Kidney (tissue), 14 donors: Measurements from ENCODE around the gene RIMBP2. TPM values are rescaled to one million over a fixed set of nuclear protein-coding genes. Genes with fewer than 3 reads are reported as not detected.
"Not testable (repeated sequence)": the region's sequence is repeated elsewhere in the genome, so short reads cannot be mapped to it uniquely, and the experiment has no call there.

Source experiments
- DNase-seq, 5 donors: peaks; one replicate each; pipeline ENCODE4 v3.0.0-alpha.2; 2013 to 2020
- FAIRE-seq: peaks from 2 replicates; lab custom pipeline; 2012; peaks lifted over from hg19 to GRCh38; lab: Jason Lieb, UNC
- H3K27ac ChIP-seq, 2 donors: one replicate each; pipeline ENCODE4 v1.7.0; 2013; ENCODE audit warnings: low read depth in 2 of 2, low read length in 2 of 2, inconsistent platforms in 1 of 2
- H3K27me3 ChIP-seq: one replicate; pipeline ENCODE4 v1.7.1; 2013; ENCODE audit warnings: low read length, inconsistent platforms; ENCODE audit not compliant: control insufficient read depth, insufficient read depth
- H3K36me3 ChIP-seq, 3 donors: one replicate each; pipeline versions ENCODE4 v1.7.0 to v1.7.1; 2013; ENCODE audit warnings: low read length in 3 of 3, control low read depth in 1 of 3, inconsistent platforms in 1 of 3; ENCODE audit not compliant: insufficient read depth in 3 of 3, control insufficient read depth in 2 of 3
- H3K4me1 ChIP-seq, 3 donors: one replicate each; pipeline versions ENCODE4 v1.7.0 to v1.7.1; 2013; ENCODE audit warnings: low read length in 3 of 3, inconsistent platforms in 1 of 3, low read depth in 1 of 3; ENCODE audit not compliant: control insufficient read depth in 2 of 3, insufficient read depth in 2 of 3
- H3K4me3 ChIP-seq, 3 donors: one replicate each; pipeline versions ENCODE4 v1.7.0 to v1.8.1; 2013; ENCODE audit warnings: low read length in 3 of 3, control low read depth in 1 of 3, inconsistent platforms in 1 of 3
- H3K9ac ChIP-seq, 3 donors: one replicate each; pipeline versions ENCODE4 v1.7.0 to v1.7.1; 2013; ENCODE audit warnings: low read length in 3 of 3, control low read depth in 1 of 3, inconsistent platforms in 1 of 3
- H3K9me3 ChIP-seq, 3 donors: one replicate each; pipeline versions ENCODE4 v1.7.0 to v1.7.1; 2013; ENCODE audit warnings: low read length in 3 of 3, control low read depth in 1 of 3, inconsistent platforms in 1 of 3; ENCODE audit not compliant: control insufficient read depth in 2 of 3, insufficient read depth in 1 of 3
- CTCF ChIP-seq: IDR thresholded peaks from 3 replicates; pipeline ENCODE4 v1.5.1; 2012; ENCODE audit warnings: mild to moderate bottlenecking, moderate library complexity, borderline replicate concordance; ENCODE audit not compliant: insufficient read depth; ENCODE audit errors: extremely low read depth
- intact Hi-C: fragments of 100-400 bp; cut with DNase I; formaldehyde crosslinking; loops from one replicate; pipeline ENCODE4 v1.11.1; 2022
- polyA plus RNA-seq: library from polyadenylated mRNA; stranded (reverse); fragments of 350-450 nt; fragmentation: Illumina TruSeq; extraction: RNeasy Lipid Tissue Mini Kit (QIAGEN cat#74804); gene quantifications from one replicate; pipeline ENCODE4 v1.2.3, GENCODE V29; 2014; ENCODE audit warnings: low read depth, low replicate concordance; ENCODE audit not compliant: insufficient read depth
- total RNA-seq: library from RNA; stranded (reverse); fragmentation: NEBNext Ultra II Directional; extraction: Animal tissue kit (Norgen Biotek cat#: 25700); gene quantifications from one replicate; pipeline ENCODE4 v1.2.1, GENCODE V29; 2021
- donor health status: control.
- donor health status: control.
- donor health status: control.
- donor health status: control.
- donor health status: control.
- donor health status: DM: yes; HTN: yes; CAD: no.
- donor health status: Normal renal cell carcinoma (clear cell type).

RIMBP2 gene
- total and polyA plus RNA-seq, 2 donors from 2014 or later = 2.8 to 51.7 TPM

GRCh38 chr12:130742112-130742511, 26.0 kb upstream of the RIMBP2 start:
- no peak for DNase-seq
- no peak for FAIRE-seq
- Histone ChIP-seq H3K4me3 (no peak overlapping the region), H3K4me1 (no peaks in the 10 kb centered on the region), H3K9ac (no peak overlapping the region), H3K9me3 (peaks cover 0 to 5% (median 0%) of the 10 kb centered on the region in 3 donors), H3K36me3 (no peaks in the 10 kb centered on the region), H3K27me3 (no peaks in the 10 kb centered on the region), H3K27ac (no peak overlapping the region)
- no peak for TF ChIP-seq CTCF
- intact Hi-C loops = no loop called here

GRCh38 chr12:130739571-130739970, 23.5 kb upstream of the RIMBP2 start:
- FAIRE-seq = no peak
- H3K9ac ChIP-seq = no peak overlapping the region
- H3K4me1 ChIP-seq = no peaks in the 10 kb centered on the region
- peak in 1 of 5 donors; percentile 59 for DNase-seq
- intact Hi-C loops = loop anchor here (10.0 kb wide), 1 partner anchor 695 kb away; no protein-coding TSS in a partner anchor
- no peak overlapping the region for H3K27ac ChIP-seq
- H3K27me3 ChIP-seq = no peaks in the 10 kb centered on the region
- no peaks in the 10 kb centered on the region for H3K36me3 ChIP-seq
- H3K9me3 ChIP-seq = peaks cover 0 to 5% (median 0%) of the 10 kb centered on the region in 3 donors
- H3K4me3 ChIP-seq = no peak overlapping the region
- TF ChIP-seq CTCF = no peak

GRCh38 chr12:130738403-130738802, 22.3 kb upstream of the RIMBP2 start:
- not testable (repeated sequence) for DNase-seq, H3K9ac ChIP-seq, H3K27ac ChIP-seq, H3K36me3 ChIP-seq, H3K9me3 ChIP-seq, FAIRE-seq, H3K4me1 ChIP-seq, H3K27me3 ChIP-seq, H3K4me3 ChIP-seq
- intact Hi-C loops = loop anchor here (10.0 kb wide), 1 partner anchor 694 kb away; no protein-coding TSS in a partner anchor

GRCh38 chr12:130737731-130738130, 21.6 kb upstream of the RIMBP2 start:
- Histone ChIP-seq H3K27ac (no peak overlapping the region), H3K9ac (no peak overlapping the region), H3K9me3 (peaks cover 0 to 5% (median 0%) of the 10 kb centered on the region in 3 donors), H3K4me3 (no peak overlapping the region), H3K36me3 (no peaks in the 10 kb centered on the region), H3K27me3 (no peaks in the 10 kb centered on the region), H3K4me1 (no peaks in the 10 kb centered on the region)
- intact Hi-C loops = loop anchor here (10.0 kb wide), 1 partner anchor 693 kb away; no protein-coding TSS in a partner anchor
- no peak for TF ChIP-seq CTCF
- DNase-seq (no peak), FAIRE-seq (no peak)
